ENCODE results near the gene ADRB2. TPM values are rescaled to one million over a fixed set of nuclear protein-coding genes. Genes with fewer than 3 reads are reported as not detected.

ADRB2 gene
- total RNA-seq, 1 donor, result 3.0 TPM

Other genes starting within 250 kb of the ADRB2 start
- gene HTR4, start 172.1 kb upstream of the ADRB2 start, total RNA-seq, result under 0.01 TPM
- gene SH3TC2, start 236.5 kb downstream of the ADRB2 start, total RNA-seq, result 2.2 TPM